Breast epithelium (tissue), 4 donors: ENCODE results near the gene DNAH7. TPM values are rescaled to one million over a fixed set of nuclear protein-coding genes. Genes with fewer than 3 reads are reported as not detected.

Experiments used
- DNase-seq, 2 donors: peaks; one replicate each; pipeline ENCODE4 v3.0.0-alpha.2; 2019; ENCODE audit warnings: low spot score in 2 of 2
- H3K27ac ChIP-seq, 2 donors: fragments of 200-600 bp; sonication (generic) in 1 of 2; one replicate each; pipeline ENCODE4 v1.5.1; 2016 to 2019; ENCODE audit warnings: mild to moderate bottlenecking in 1 of 2
- H3K27me3 ChIP-seq, 2 donors: fragments of 200-600 bp; sonication (generic) in 1 of 2; one replicate each; pipeline versions ENCODE4 v1.5.1 to v1.6.0; 2017 to 2019; ENCODE audit warnings: control low read depth in 1 of 2, mild to moderate bottlenecking in 1 of 2
- H3K36me3 ChIP-seq: fragments of 200-600 bp; one replicate; pipeline ENCODE4 v1.5.1; 2019
- H3K4me1 ChIP-seq, 2 donors: fragments of 200-600 bp; sonication (generic); one replicate each; pipeline ENCODE4 v1.5.1; 2016 to 2019; ENCODE audit warnings: control low read depth in 1 of 2
- H3K4me3 ChIP-seq, 3 donors: fragments of 200-600 bp; sonication (generic); 1 replicate in 2 of 3; 2 replicates in 1 of 3; pipeline ENCODE4 v1.5.1; 2016 to 2019; ENCODE audit warnings: mild to moderate bottlenecking in 3 of 3, moderate library complexity in 2 of 3
- H3K9me3 ChIP-seq, 2 donors: fragments of 200-600 bp; sonication (generic) in 1 of 2; one replicate each; pipeline ENCODE4 v1.5.1; 2016 to 2019; ENCODE audit warnings: control low read depth in 1 of 2
- CTCF ChIP-seq, 3 donors: fragments of 450-650 bp; IDR thresholded peaks; one replicate each; pipeline ENCODE4 v1.5.1; 2016 to 2017; ENCODE audit warnings: antibody characterized with exemption in 3 of 3, mild to moderate bottlenecking in 3 of 3, moderate library complexity in 3 of 3
- POLR2A ChIP-seq: fragments of 450-650 bp; IDR thresholded peaks from one replicate; pipeline ENCODE4 v1.6.1; 2016; ENCODE audit warnings: antibody characterized with exemption, mild to moderate bottlenecking, moderate library complexity
- POLR2AphosphoS5 ChIP-seq, 3 donors: sonication (generic); formaldehyde crosslinking; IDR thresholded peaks; one replicate each; pipeline ENCODE4 v1.6.1; 2017; ENCODE audit warnings: antibody characterized with exemption in 3 of 3
- intact Hi-C: fragments of 100-400 bp; cut with DNase I; formaldehyde crosslinking; loops from one replicate; pipeline ENCODE4 v1.15.1; 2023; ENCODE audit warnings: low total_unique reads
- total RNA-seq, 3 donors: library from RNA; depleted of rRNA; stranded (reverse); fragments of >200 nt; gene quantifications; one replicate each; pipeline ENCODE4 v1.1.0, GENCODE V29; 2016

Gene DNAH7
- total RNA-seq, 3 donors from 2014 or later, result 1.3 to 10.5 (median 7.2) TPM

GRCh38 chr2:195985741-195986140, 82.9 kb downstream of the DNAH7 start:
- H3K4me1 ChIP-seq, result no peaks in the 10 kb centered on the region
- no peaks in the 10 kb centered on the region for H3K36me3 ChIP-seq
- intact Hi-C loops, result no loop called here
- H3K27me3 ChIP-seq, result no peaks in the 10 kb centered on the region
- no peak overlapping the region for H3K27ac ChIP-seq
- TF ChIP-seq POLR2A, result no peak
- no peak for TF ChIP-seq POLR2AphosphoS5 (IDR thresholded peaks at IDR 0.05)
- no peak for TF ChIP-seq CTCF (IDR thresholded peaks at IDR 0.05)
- DNase-seq, result no peak
- H3K4me3 ChIP-seq, result no peak overlapping the region
- H3K9me3 ChIP-seq, result no peaks in the 10 kb centered on the region

- no peak for DNase-seq
- Histone ChIP-seq H3K36me3 (no peaks in the 10 kb centered on the region), H3K4me3 (no peak overlapping the region), H3K4me1 (no peaks in the 10 kb centered on the region), H3K27ac (no peak overlapping the region), H3K27me3 (no peaks in the 10 kb centered on the region), H3K9me3 (no peaks in the 10 kb centered on the region)
- no peak for TF ChIP-seq CTCF (IDR thresholded peaks at IDR 0.05)
- intact Hi-C loops, result no loop called here
These were observed 83.5 kb downstream of the DNAH7 start for GRCh38 chr2:195984923-195985726.

GRCh38 chr2:195967336-195967735, 101.3 kb downstream of the DNAH7 start:
- intact Hi-C loops, result no loop called here
- TF ChIP-seq POLR2A, result no peak
- no peak for TF ChIP-seq POLR2AphosphoS5 (IDR thresholded peaks at IDR 0.05)
- TF ChIP-seq CTCF (IDR thresholded peaks at IDR 0.05), result no peak
- no peak overlapping the region for H3K4me3 ChIP-seq
- H3K27me3 ChIP-seq, result no peaks in the 10 kb centered on the region
- no peaks in the 10 kb centered on the region for H3K9me3 ChIP-seq
- H3K36me3 ChIP-seq, result no peaks in the 10 kb centered on the region
- no peak for DNase-seq
- H3K27ac ChIP-seq, result no peak overlapping the region
- no peaks in the 10 kb centered on the region for H3K4me1 ChIP-seq

GRCh38 chr2:195961873-195962272, 106.8 kb downstream of the DNAH7 start:
- no peaks in the 10 kb centered on the region for H3K27me3 ChIP-seq
- no peak overlapping the region for H3K4me3 ChIP-seq
- intact Hi-C loops, result no loop called here
- no peak overlapping the region for H3K27ac ChIP-seq
- no peaks in the 10 kb centered on the region for H3K4me1 ChIP-seq
- DNase-seq, result no peak
- TF ChIP-seq CTCF (IDR thresholded peaks at IDR 0.05) (no peak), POLR2A (no peak), POLR2AphosphoS5 (IDR thresholded peaks at IDR 0.05) (no peak)
- H3K36me3 ChIP-seq, result no peaks in the 10 kb centered on the region
- no peaks in the 10 kb centered on the region for H3K9me3 ChIP-seq

GRCh38 chr2:195959341-195959740, 109.3 kb downstream of the DNAH7 start:
- intact Hi-C loops, result no loop called here
- TF ChIP-seq POLR2AphosphoS5 (IDR thresholded peaks at IDR 0.05) (no peak), CTCF (IDR thresholded peaks at IDR 0.05) (no peak), POLR2A (no peak)
- peaks cover 0 to 4% of the 10 kb centered on the region in 2 donors for H3K9me3 ChIP-seq
- DNase-seq, result no peak
- no peak overlapping the region for H3K4me3 ChIP-seq
- H3K27ac ChIP-seq, result no peak overlapping the region
- H3K4me1 ChIP-seq, result no peaks in the 10 kb centered on the region
- no peaks in the 10 kb centered on the region for H3K36me3 ChIP-seq
- no peaks in the 10 kb centered on the region for H3K27me3 ChIP-seq
